ENCODE measurements around the gene CATSPER4.

DNA sequence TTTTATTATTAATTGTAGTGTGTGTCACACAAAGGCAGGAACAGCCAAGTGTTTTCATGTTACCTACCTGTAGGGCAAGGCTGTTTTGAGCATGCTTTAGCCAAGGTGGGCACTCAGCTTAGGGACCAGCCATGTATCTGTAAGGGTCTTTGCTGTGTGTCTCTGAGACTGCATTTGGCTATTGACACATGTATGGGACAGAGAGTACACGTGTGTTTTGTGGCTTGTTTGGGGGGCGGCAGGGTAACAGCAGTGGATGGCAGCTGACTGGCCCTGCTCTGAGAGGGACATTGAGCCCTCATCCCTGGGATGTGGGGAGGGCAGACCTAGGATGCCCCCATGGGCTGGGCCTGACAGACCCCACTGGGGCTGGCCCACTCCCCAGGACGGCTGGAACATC is 6.9 kb downstream of the CATSPER4 start:
- TF ChIP-seq, protein P1, sequence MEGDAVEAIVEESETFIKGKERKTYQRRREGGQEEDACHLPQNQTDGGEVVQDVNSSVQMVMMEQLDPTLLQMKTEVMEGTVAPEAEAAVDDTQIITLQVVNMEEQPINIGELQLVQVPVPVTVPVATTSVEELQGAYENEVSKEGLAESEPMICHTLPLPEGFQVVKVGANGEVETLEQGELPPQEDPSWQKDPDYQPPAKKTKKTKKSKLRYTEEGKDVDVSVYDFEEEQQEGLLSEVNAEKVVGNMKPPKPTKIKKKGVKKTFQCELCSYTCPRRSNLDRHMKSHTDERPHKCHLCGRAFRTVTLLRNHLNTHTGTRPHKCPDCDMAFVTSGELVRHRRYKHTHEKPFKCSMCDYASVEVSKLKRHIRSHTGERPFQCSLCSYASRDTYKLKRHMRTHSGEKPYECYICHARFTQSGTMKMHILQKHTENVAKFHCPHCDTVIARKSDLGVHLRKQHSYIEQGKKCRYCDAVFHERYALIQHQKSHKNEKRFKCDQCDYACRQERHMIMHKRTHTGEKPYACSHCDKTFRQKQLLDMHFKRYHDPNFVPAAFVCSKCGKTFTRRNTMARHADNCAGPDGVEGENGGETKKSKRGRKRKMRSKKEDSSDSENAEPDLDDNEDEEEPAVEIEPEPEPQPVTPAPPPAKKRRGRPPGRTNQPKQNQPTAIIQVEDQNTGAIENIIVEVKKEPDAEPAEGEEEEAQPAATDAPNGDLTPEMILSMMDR (IDR thresholded peaks at IDR 0.05): no peak
- no peak for TF ChIP-seq POLR2A (IDR thresholded peaks at IDR 0.05)

Data from testis (tissue), 2 donors.